Mesendoderm (in vitro differentiated cells): ENCODE measurements around the gene TANK.
"Not testable (repeated sequence)": the region's sequence is repeated elsewhere in the genome, so short reads cannot be mapped to it uniquely, and the experiment has no call there.

Source experiments
- DNase-seq: peaks from one replicate; pipeline ENCODE4 v3.0.0; 2013
- H2AK5ac ChIP-seq: 2 replicates; pipeline ENCODE4 v1.6.1; 2013; ENCODE audit warnings: low read length, inconsistent platforms
- H2BK120ac ChIP-seq: 2 replicates; pipeline ENCODE4 v1.6.1; 2013; ENCODE audit warnings: low read depth, mild to moderate bottlenecking, low read length, moderate library complexity, mixed read lengths
- H2BK15ac ChIP-seq: replicated peaks from 2 replicates; pipeline ENCODE4 v1.6.1; 2013; ENCODE audit warnings: low read depth, mild to moderate bottlenecking, moderate library complexity
- H2BK5ac ChIP-seq: 2 replicates; pipeline ENCODE4 v1.6.1; 2013; ENCODE audit warnings: low read length, inconsistent platforms
- H3K18ac ChIP-seq: 2 replicates; pipeline ENCODE4 v1.6.1; 2013; ENCODE audit warnings: mild to moderate bottlenecking, low read length, mixed read lengths
- H3K23ac ChIP-seq: one replicate; pipeline ENCODE4 v1.6.1; 2013; ENCODE audit warnings: low read length
- H3K27ac ChIP-seq: 2 replicates; pipeline ENCODE4 v1.5.1; 2013; ENCODE audit warnings: low read depth, mild to moderate bottlenecking, inconsistent platforms, low read length, moderate library complexity
- H3K27me3 ChIP-seq: 2 replicates; pipeline ENCODE4 v1.6.1; 2013; ENCODE audit warnings: low read length, control low read depth, mild to moderate bottlenecking, inconsistent platforms; ENCODE audit not compliant: insufficient read depth, poor library complexity
- H3K36me3 ChIP-seq: 2 replicates; pipeline ENCODE4 v1.6.1; 2013; ENCODE audit warnings: low read length, inconsistent platforms; ENCODE audit not compliant: control insufficient read depth, insufficient read depth
- H3K4ac ChIP-seq: one replicate; pipeline ENCODE4 v1.6.1; 2013; ENCODE audit warnings: low read depth, mild to moderate bottlenecking, low read length, moderate library complexity
- H3K4me1 ChIP-seq: 2 replicates; pipeline ENCODE4 v1.6.1; 2013; ENCODE audit warnings: low read depth, low read length, inconsistent platforms; ENCODE audit not compliant: control insufficient read depth
- H3K4me2 ChIP-seq: 2 replicates; pipeline ENCODE4 v1.6.1; 2013; ENCODE audit warnings: low read length
- H3K4me3 ChIP-seq: 2 replicates; pipeline ENCODE4 v1.5.1; 2013; ENCODE audit warnings: mild to moderate bottlenecking, low read length
- H3K56ac ChIP-seq: one replicate; pipeline ENCODE4 v1.6.1; 2013; ENCODE audit warnings: low read length
- H3K79me1 ChIP-seq: 2 replicates; pipeline ENCODE4 v1.6.1; 2013; ENCODE audit warnings: low read length, inconsistent platforms
- H3K79me2 ChIP-seq: 2 replicates; pipeline ENCODE4 v1.6.1; 2013; ENCODE audit warnings: mild to moderate bottlenecking, low read length; ENCODE audit not compliant: control insufficient read depth, insufficient read depth
- H3K9ac ChIP-seq: 2 replicates; pipeline ENCODE4 v1.6.1; 2013; ENCODE audit warnings: low read length, inconsistent platforms
- H4K5ac ChIP-seq: one replicate; pipeline ENCODE4 v1.6.1; 2013; ENCODE audit warnings: low read length
- H4K8ac ChIP-seq: one replicate; pipeline ENCODE4 v1.6.1; 2013; ENCODE audit warnings: low read depth, mild to moderate bottlenecking, control low read depth, low read length, moderate library complexity
- WGBS: extraction: QIAGEN DNeasy Blood & Tissue Kit; methylation state at CpG from one replicate; pipeline ENCODE4 v1.1.7; 2013; ENCODE audit warnings: low lambda C conversion rate, missing lambda C conversion rate; ENCODE audit not compliant: insufficient coverage; ENCODE audit errors: extremely low coverage; 5-methylcytosine and 5-hydroxymethylcytosine counted together

The TANK gene

GRCh38 chr2:161172901-161173540 is 12.8 kb downstream of the TANK start:
- Histone ChIP-seq H2BK5ac (no peak overlapping the region), H3K9ac (no peak overlapping the region), H3K56ac (no peak overlapping the region), H3K4me3 (no peak overlapping the region), H3K18ac (no peak overlapping the region), H3K27ac (no peak overlapping the region), H3K23ac (no peak overlapping the region), H2BK120ac (no peak overlapping the region), H3K36me3 (no peaks in the 10 kb centered on the region), H3K27me3 (no peaks in the 10 kb centered on the region), H3K79me1 (no peaks in the 10 kb centered on the region), H2BK15ac (no peak overlapping the region), H4K5ac (no peak overlapping the region), H2AK5ac (no peak overlapping the region), H3K79me2 (no peaks in the 10 kb centered on the region), H4K8ac (no peak overlapping the region), H3K4me1 (peaks cover 6% of the 10 kb centered on the region), H3K4ac (no peak overlapping the region), H3K4me2 (no peak overlapping the region)
- no CpG with 5 or more reads among the region's 4 CpGs for WGBS
- DNase-seq: no peak

GRCh38 chr2:161173541-161174194 is 13.4 kb downstream of the TANK start:
- DNase-seq: no peak
- Histone ChIP-seq H4K5ac (no peak overlapping the region), H3K18ac (no peak overlapping the region), H3K9ac (no peak overlapping the region), H2BK120ac (no peak overlapping the region), H3K79me1 (no peaks in the 10 kb centered on the region), H2BK15ac (no peak overlapping the region), H3K4ac (no peak overlapping the region), H2BK5ac (no peak overlapping the region), H3K36me3 (no peaks in the 10 kb centered on the region), H3K27ac (no peak overlapping the region), H3K4me3 (no peak overlapping the region), H2AK5ac (no peak overlapping the region), H4K8ac (no peak overlapping the region), H3K4me2 (no peak overlapping the region), H3K27me3 (no peaks in the 10 kb centered on the region), H3K4me1 (peaks cover 6% of the 10 kb centered on the region), H3K23ac (no peak overlapping the region), H3K56ac (no peak overlapping the region), H3K79me2 (no peaks in the 10 kb centered on the region)
- WGBS: no CpG with 5 or more reads among the region's 2 CpGs

DNA sequence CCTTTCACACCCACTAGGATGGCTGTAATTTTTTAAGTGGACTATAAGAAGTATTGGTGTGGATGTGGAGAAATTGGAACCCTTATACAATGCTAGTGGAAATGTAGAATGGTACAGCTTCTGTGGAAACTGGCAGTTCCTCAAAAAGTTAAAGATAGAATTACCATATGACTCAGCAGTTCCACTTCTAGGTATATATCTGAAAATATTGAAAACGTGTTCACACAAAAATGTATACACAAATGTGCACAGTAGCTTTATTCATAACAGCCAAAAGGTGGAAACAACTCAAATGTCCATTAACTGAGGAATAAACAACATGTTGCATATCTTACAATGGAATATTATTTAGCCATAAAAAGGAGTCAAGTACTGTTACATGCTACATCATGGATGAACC is 17.7 kb downstream of the TANK start:
- Histone ChIP-seq H3K4me2 (no peak overlapping the region), H3K79me2 (no peaks in the 10 kb centered on the region), H3K18ac (no peak overlapping the region), H4K5ac (no peak overlapping the region), H3K36me3 (peaks cover 2% of the 10 kb centered on the region), H3K27ac (no peak overlapping the region), H4K8ac (no peak overlapping the region), H3K4ac (no peak overlapping the region), H3K56ac (no peak overlapping the region), H3K9ac (no peak overlapping the region), H2BK120ac (no peak overlapping the region), H3K27me3 (no peaks in the 10 kb centered on the region), H2BK15ac (no peak overlapping the region), H3K4me1 (peaks cover 3% of the 10 kb centered on the region), H3K79me1 (no peaks in the 10 kb centered on the region), H2BK5ac (no peak overlapping the region), H3K4me3 (no peak overlapping the region), H3K23ac (no peak overlapping the region), H2AK5ac (no peak overlapping the region)
- no peak for DNase-seq
- no CpG with 5 or more reads among the region's 1 CpG for WGBS

- WGBS: no CpG with 5 or more reads among the region's 4 CpGs
- H2BK120ac ChIP-seq: no peak overlapping the region
- H3K79me2 ChIP-seq: no peaks in the 10 kb centered on the region
- no peak overlapping the region for H3K27ac ChIP-seq
- no peaks in the 10 kb centered on the region for H3K27me3 ChIP-seq
- peak; percentile 32 for DNase-seq
- no peak overlapping the region for H3K56ac ChIP-seq
- no peak overlapping the region for H4K8ac ChIP-seq
- H3K18ac ChIP-seq: no peak overlapping the region
- H2AK5ac ChIP-seq: no peak overlapping the region
- no peak overlapping the region for H2BK5ac ChIP-seq
- H3K79me1 ChIP-seq: no peaks in the 10 kb centered on the region
- H3K4me2 ChIP-seq: no peak overlapping the region
- H3K4ac ChIP-seq: no peak overlapping the region
- H3K23ac ChIP-seq: no peak overlapping the region
- peaks cover 3% of the 10 kb centered on the region for H3K4me1 ChIP-seq
- H2BK15ac ChIP-seq: no peak overlapping the region
- peaks cover 2% of the 10 kb centered on the region for H3K36me3 ChIP-seq
- no peak overlapping the region for H4K5ac ChIP-seq
- no peak overlapping the region for H3K4me3 ChIP-seq
- no peak overlapping the region for H3K9ac ChIP-seq
These were observed 18.5 kb downstream of the TANK start for GRCh38 chr2:161178756-161179155.

DNA sequence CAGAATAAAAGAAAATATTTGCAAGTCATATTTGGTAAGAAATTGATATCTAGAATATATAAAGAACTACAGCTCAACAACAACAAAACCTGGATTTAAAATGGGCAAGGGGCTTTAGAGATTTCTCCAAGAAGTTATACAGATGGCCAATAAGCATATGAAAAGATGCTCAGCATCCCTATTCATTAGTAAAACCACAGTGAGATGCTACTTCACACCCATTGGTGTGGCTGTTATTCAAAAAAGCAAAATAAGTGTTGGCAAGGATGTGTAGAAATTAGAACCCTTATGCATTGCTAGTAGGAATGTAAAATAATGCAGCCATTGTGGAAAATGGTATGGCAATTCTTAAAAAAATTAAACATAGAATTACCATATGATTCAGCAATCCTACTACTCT is 29.8 kb downstream of the TANK start:
- H3K9ac ChIP-seq: no peak overlapping the region
- H4K5ac ChIP-seq: no peak overlapping the region
- no peaks in the 10 kb centered on the region for H3K79me1 ChIP-seq
- no peak overlapping the region for H3K23ac ChIP-seq
- no peak for DNase-seq
- H2BK120ac ChIP-seq: no peak overlapping the region
- no peaks in the 10 kb centered on the region for H3K79me2 ChIP-seq
- no peaks in the 10 kb centered on the region for H3K4me1 ChIP-seq
- H3K4me2 ChIP-seq: no peak overlapping the region
- no peak overlapping the region for H3K56ac ChIP-seq
- H3K4ac ChIP-seq: no peak overlapping the region
- no peak overlapping the region for H3K27ac ChIP-seq
- H3K27me3 ChIP-seq: no peaks in the 10 kb centered on the region
- no peak overlapping the region for H2BK15ac ChIP-seq
- H3K18ac ChIP-seq: no peak overlapping the region
- H3K4me3 ChIP-seq: no peak overlapping the region
- peaks cover 1% of the 10 kb centered on the region for H3K36me3 ChIP-seq
- no peak overlapping the region for H4K8ac ChIP-seq
- H2BK5ac ChIP-seq: no peak overlapping the region
- no peak overlapping the region for H2AK5ac ChIP-seq

DNA sequence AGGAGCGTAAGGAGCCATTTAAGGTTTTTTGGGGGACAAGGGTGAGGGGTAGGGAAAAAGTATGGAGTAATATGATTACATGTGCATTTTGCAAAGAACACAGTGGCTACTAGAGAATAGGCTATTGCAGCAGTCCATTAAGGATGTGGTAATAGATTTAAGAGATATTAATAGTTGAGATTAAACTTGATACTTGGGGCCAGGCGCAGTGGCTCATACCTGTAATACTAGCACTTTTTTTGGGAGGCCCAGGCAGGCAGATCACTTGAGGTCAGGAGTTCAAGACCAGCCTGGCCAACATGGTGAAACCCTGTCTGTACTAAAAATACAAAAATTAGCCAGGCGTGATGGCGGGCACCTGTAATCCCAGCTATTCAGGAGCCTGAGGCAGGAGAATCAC is 35.4 kb downstream of the TANK start:
- H3K4me3 ChIP-seq, H3K36me3 ChIP-seq, H4K8ac ChIP-seq, H2AK5ac ChIP-seq, H3K18ac ChIP-seq, H3K4me1 ChIP-seq, H3K56ac ChIP-seq, H3K79me2 ChIP-seq, H3K79me1 ChIP-seq, H3K27me3 ChIP-seq, H3K23ac ChIP-seq, H2BK5ac ChIP-seq, H2BK120ac ChIP-seq, H3K4ac ChIP-seq, H4K5ac ChIP-seq, DNase-seq, H3K27ac ChIP-seq, H3K4me2 ChIP-seq, H2BK15ac ChIP-seq, H3K9ac ChIP-seq: not testable (repeated sequence)
- WGBS: no CpG with 5 or more reads among the region's 4 CpGs
